GM19452 (cell line): ENCODE measurements around the gene PPP1R1B.

Experiments used
- ATAC-seq: cut with Tn5 transposase; IDR thresholded peaks from one replicate; pipeline ENCODE4 v1.9.1; 2021; ENCODE audit not compliant: unreplicated experiment

PPP1R1B gene

GRCh38 chr17:39600288-39600996 is 26.3 kb upstream of the PPP1R1B start:
- ATAC-seq: no peak

DNA sequence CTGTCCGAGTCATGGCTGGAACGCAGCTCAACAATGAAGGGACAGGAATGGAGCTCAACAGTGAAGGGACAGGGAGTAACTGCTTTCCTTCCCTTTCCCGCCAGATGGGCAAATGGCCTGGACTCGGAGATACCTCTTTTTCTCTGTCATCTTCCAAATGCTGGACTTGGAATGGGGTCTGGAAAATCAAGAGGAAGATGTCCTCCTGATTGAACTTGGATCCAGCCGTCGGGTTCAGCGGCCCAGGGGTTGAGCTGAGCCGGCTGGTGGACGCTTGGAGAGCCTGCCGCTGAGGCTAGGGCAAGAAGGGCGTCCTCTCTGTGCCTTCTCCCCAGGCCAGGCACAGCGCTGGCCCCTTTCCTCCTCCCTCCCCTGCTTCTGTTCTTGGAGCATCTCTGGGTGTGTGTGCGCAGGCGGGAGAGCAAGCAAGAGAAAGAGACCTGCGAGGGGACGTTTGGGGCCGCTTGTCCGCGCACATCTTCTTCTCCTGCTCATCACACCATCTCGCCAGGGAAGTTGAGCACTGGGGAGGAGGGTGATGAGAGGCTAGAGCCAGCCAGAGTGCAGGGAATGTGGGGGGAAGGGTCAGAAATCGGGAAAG is 25.7 kb upstream of the PPP1R1B start:
- no peak for ATAC-seq

DNA sequence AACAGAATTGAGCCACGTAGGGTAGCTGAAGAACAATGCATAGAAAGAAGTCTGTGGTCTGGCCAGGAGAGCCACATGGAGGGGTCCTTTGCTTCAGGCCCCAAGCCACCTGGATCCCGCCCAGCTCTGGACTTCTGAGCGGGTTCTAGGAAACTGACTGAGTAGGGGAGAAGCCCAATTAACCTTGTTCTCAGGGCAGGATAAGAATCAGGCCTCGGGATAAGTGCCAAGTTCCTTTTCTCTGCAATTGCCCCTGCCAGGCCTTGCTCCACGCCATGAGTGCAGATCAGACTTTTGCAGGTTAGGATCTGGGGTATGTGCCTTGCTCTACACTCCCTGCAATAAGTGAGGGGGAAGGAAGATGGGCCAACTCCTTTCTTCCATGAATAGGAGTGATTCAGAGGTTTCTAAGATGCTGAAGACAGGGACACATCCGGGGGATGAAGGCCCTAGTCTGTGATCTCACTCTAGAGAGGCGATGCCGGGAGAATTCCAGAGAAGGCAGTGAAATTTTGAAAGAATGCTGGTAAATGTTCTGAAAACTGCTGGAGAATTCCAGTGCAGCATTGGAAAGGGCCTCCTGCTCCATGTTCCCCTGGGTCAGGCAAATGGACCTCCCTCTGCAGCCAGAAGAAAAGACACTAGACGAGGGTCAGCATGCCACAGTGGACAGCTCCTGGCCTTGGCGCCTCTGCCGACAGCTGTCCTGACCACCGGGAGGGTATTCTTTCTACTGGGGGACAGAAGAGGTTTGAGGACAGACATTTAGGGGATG is 24.8 kb upstream of the PPP1R1B start:
- ATAC-seq: no peak

DNA sequence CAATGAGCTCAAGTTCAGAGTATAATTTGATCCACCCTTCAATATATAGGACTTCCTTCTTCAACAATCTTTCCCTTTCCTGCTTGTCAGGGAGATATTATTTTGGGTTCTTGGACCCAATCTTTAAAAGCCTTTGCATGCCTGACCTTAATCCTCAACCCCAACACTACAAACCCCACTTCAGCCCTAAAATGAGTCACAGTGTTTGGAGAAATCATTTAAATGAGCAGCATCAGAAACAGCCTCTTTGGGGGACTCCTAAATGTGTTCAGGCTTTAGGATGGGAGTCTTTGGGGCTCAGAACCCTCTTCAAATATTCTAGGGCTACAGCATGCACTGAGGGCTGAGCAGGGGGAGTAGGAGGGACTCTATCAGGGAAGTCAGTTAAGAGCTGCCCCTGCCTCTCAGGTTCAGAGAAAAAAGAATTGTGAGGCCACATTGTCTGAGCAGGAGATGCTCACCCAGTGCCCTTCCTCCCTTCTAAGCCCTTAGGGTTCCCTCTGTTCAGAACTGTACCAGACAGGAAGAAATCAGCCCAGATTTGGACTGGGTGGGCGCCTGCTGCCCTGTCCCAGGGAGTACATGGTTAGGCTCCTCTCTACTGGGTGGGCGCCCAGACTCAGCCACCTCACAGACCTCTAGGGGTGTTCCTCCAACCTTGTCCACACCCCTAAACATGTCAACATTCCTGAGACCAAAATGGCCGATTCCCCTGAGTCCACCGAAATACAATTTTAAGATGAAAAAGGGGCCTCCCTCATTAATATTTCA is 24.0 kb upstream of the PPP1R1B start:
- no peak for ATAC-seq

DNA sequence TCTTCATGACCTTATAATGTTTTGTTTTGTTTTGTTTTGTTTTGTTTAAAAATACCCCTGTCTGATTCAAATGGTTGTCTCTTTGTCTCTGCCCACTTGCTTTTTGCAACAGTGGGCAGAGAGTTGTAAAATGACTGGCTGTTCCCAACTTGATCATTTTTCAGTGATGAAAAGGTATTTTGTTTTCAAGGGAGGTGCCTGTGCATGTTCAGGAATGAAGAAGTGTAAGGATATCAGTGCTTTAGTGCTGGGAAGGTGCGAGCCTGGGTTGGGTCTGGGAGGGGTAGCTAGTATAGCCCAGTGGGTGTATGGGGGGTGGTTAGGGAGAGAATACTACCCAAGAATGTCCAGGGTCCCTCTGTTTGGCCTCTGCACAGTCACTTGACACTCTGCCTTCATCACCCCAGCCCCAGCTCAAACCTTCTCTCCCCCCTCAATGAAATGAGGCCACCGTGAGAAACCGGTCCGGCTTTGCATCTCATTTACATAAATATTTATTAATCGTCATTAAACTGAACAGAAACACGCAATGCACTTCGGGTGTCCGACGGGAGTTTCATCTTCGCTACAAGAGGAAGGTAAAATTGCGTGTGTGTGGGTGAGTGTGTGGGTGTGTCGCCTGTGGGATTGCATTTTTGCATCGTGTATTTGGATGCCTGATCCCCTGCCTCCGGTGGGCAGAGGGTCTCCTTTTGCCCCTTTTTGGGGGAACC is 23.3 kb upstream of the PPP1R1B start:
- ATAC-seq: no peak

- no peak for ATAC-seq
Observed at GRCh38 chr17:39604911-39605491, 21.8 kb upstream of the PPP1R1B start.

DNA sequence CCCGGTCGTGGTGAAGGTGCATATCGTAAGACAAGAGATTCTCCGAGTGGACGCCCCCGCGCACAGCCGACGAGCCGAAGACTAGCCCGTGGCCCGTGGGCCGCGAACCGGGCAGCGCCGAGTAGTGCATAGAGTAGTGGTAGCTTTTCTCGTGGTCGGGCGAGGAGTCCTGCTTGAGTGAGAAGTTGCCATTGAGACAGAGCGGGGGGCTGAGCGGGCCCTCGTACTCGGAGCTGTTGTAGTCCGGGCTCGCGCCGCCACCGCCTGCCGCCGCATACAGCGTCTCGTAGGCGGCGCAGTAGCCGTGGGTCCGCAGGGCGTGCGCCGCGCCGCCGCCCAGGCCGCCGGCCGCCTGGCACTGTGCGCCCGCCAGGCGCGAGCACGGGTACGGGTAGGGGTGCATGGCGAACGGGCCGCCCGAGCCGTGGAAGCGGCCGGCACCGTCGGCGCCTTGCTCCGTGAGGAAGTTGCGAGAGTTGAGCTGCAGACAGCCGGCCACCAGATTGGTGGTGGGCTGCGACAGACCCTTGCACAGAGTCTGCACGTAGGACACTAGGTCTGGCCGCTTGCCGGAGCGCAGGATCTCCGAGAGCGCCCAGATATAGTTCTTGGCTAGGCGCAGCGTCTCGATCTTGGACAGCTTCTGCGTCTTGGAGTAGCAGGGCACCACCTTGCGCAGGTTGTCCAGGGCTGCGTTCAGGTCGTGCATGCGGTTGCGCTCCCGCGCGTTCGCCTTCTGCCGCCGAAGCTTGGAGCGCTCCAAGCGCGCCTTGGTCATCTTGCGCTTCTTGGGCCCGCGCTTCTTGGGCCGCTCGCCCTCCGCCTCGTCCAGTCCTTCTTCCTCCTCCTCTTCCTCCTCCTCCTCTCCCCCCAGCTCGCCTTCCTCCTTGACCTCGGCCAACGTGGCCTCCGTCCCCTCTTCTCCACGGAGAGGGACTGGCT is 21.0 kb upstream of the PPP1R1B start:
- no peak for ATAC-seq

- ATAC-seq: no peak
Observed at GRCh38 chr17:39606434-39607056, 20.2 kb upstream of the PPP1R1B start.

DNA sequence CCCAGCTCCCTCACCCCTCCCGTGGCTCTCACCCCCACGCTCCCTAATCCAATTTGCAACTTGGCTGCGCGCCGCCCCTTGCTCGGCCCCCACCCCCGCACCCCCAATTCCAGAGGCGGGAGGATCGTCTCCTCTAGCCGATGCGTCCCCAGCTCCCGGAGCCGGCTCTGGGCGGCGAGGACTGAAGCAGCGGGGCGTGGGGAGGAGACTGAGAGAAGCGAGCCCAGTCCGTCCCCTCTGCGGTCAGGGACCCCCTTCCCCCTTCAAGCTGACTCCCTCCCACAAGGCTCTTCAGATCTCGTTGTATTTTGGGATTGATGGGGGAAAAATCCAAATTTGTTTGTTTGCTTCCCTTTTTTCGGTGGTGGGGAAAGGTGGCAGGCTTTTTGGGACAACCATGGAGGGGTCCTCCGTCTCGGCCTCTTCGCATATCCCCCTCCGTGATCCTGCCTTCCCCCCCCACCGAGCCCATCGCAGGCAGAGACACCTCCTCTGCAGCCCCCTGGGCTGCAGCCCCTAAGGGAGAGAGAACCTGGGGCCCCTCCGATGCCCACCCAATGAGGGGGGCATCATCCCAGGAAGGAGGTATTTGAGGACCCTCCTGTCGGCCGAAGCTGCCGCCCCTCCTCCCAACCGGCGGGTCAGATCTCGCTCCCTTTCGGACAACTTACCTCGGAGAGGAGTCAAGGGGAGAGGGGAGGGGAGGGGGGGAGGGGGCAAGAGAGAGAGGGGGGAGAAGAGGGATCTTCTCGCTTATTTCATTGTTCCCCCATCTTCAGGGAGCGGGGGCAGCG is 19.5 kb upstream of the PPP1R1B start:
- ATAC-seq: no peak

DNA sequence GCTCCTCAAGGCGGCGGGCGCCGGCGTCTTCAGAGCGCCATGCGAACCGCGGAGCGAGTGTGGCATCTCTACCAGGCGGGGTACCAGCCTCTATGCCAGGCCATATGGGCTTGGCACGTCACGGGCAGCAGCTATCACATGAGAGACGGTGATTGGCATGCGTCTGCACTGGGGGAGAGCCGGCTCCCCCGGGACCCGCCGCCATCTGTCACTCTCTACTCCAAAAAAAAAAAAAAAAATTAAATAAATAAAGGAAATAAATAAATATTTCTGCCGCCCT is 19.0 kb upstream of the PPP1R1B start, which contains the start of gene NEUROD2:
TSS of gene NEUROD2 (minus strand) at position 70 of the 280 bp plus-strand sequence. CDS start 1,321 bp downstream, outside the sequence.
- no peak for ATAC-seq

DNA sequence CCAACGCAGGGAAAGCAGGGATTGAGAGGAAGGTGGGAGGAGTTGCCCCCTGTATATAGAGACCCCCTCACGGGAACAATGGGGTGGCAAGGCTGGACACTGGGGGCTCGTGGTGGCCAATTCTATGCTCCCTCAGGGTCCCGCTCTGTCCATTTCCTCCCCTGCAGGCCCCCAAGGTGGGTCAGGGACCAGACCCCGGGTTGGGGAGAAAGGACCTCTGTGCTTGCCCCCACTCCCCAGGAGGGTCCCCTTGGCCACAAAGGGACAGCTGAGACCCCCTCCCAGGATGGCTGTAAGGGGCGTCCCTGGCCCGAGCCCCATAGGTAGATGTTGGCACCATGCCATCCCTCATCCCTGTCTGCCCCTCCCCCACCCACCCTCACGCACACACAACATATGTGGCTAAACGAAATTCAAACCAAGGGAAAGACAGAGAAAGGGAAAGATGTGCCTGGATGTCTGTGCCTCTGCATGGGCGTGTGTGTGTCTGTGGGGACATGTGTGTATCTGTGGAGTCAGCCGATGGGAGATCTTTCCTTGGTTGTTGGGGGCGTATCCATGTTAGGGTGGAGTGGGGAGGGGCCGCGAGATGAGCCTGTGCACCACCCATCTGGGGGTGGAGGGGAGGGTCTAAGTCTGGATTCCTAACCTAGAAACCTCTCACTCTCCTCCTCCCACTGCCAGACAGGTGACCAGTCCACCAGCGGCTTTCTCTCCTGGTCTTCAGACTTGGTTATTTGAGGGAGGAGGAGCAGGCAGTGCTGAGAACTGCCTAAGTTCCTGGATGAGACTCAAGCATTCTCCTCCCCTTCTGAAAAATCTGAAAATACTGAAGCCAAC is 18.4 kb upstream of the PPP1R1B start:
- ATAC-seq: no peak

- no peak for ATAC-seq
Observed at GRCh38 chr17:39609416-39610025, 17.2 kb upstream of the PPP1R1B start.

DNA sequence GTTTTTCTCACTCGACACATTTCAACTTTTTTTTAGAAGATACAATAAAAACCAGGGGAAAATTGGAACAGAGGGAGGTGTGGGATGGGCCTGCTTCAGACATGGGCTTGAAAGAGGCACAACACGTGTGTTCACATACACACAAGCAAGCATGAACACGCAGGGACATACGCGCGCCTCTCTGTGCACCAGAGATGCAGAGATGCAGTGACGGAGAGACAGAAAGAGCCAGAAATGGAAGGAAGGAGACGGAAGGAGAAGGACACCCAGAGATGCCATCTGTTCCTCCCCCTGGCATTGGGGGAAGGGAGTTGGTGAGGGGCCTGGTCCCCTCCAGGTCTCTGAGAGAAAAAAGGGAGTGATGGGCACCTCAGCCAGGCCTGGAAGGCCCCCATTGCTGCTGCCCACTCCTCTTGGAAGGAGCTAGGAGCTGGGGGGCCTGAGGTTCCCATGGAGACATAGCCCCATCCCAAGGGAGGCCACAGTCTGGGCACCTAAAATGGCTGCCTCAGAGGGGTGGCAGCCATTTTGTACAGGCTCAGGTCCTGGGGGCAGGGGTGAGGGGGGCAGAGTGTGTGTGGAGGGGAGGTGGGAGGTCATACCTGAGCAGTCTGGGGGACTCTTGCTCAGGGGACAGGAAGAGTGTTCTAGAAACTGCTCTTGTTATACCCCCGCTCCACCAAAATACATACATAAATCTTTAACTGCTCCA is 15.2 kb upstream of the PPP1R1B start:
- no peak for ATAC-seq

DNA sequence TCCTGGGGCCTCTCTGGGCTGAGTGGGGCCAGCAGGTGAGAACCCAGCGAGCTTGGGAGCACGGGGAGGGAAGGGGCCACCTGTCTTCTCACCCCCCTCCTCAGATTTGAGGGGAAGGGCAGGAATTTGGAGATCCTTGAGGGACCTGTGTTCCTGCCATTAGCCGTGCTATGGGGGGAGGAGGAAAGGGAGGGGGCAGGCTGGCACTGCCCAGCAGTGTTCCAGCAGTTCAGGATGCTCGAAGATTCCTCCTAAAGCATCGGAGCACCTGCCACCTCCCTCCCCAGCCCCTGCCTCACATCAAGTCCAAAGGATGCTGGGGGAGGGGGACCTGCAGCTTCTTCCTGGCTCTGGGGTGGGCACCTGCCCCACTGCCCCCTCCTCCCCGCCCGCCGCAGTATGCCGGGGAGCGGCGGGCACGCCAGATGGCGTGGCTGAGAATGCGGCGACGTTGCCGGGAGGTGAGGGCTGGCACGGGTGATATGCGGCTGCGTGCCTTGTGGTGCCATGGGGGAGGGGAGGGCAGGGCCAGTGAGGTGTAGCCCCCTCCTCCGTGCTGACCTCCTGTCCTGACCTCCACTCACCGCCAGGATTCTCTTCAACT is 14.4 kb upstream of the PPP1R1B start:
- ATAC-seq: no peak

DNA sequence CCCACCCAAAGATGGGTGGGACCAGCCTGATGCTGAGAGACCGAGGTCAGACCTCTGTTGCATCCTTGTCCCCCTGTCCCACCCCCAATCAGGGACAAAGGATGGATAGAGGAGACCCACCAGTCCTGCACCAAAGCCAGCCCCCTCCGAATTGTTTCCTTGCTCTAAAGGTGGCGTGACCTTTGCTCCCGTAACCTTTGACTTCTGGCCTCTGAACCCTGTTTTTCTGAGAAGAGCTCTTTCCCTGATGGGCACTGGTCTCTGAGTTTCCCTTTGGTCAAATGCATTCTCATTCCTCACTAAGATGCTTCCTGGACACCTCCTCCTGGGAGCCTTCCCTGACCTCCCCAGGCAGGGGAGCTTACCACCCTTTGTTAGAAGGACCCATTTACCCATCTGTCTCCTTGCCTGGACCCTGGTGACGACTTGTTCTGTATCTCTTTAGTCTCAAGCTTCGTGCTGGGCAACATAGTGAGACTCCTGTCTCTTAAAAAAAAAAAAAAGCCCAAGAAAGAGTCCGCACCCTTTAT is 13.8 kb upstream of the PPP1R1B start:
- no peak for ATAC-seq
